IMR-90 (cell line): Measurements from ENCODE around the gene CTIF. TPM values are rescaled to one million over a fixed set of nuclear protein-coding genes. Genes with fewer than 3 reads are reported as not detected.

Experiments
- ATAC-seq: fragments of 200-7000 bp; cut with Tn5 transposase; 2 replicates; pipeline ENCODE4 v1.9.1; 2020; ENCODE audit warnings: low read depth, mild to moderate bottlenecking, moderate library complexity
- BruUV-seq: library from RNA; stranded (reverse); fragments of 400-500 nt; replicated peaks from 2 replicates; lab custom pipeline; 2021; lab: Mats Ljungman, UMichigan
- CTCF ChIA-PET: fragments of 300-600 bp; formaldehyde crosslinking; extraction: SDS; loops from one replicate; lab custom pipeline; 2021; ENCODE audit warnings: antibody characterized with exemption; lab: Yijun Ruan, JAX
- POLR2A ChIA-PET: fragments of 300-600 bp; sonication (Branson Sonifier 250); formaldehyde crosslinking; loops from one replicate; lab custom pipeline; 2022; ENCODE audit warnings: antibody characterized with exemption; ENCODE audit not compliant: unreplicated experiment; lab: Charles Lee
- DNase-seq: peaks from one replicate; pipeline ENCODE4 v3.0.0; 2013
- H2AFZ ChIP-seq: replicated peaks from 2 replicates; pipeline ENCODE3; 2013; ENCODE audit warnings: low read length, mild to moderate bottlenecking; ENCODE audit not compliant: poor library complexity
- H2AK5ac ChIP-seq: 2 replicates; pipeline ENCODE4 v1.6.1; 2013; ENCODE audit warnings: low read depth, low read length, inconsistent platforms
- H2AK9ac ChIP-seq: replicated peaks from 2 replicates; pipeline ENCODE3; 2013; ENCODE audit warnings: mild to moderate bottlenecking, low read depth, low read length, moderate library complexity; ENCODE audit not compliant: poor library complexity
- H2BK120ac ChIP-seq: 2 replicates; pipeline ENCODE4 v1.6.1; 2013; ENCODE audit warnings: low read depth, low read length, inconsistent platforms
- H2BK15ac ChIP-seq: 3 replicates; pipeline ENCODE4 v1.6.1; 2013; ENCODE audit warnings: low read depth, low read length, inconsistent platforms
- H2BK20ac ChIP-seq: 2 replicates; pipeline ENCODE4 v1.6.1; 2013; ENCODE audit warnings: low read depth, mild to moderate bottlenecking, inconsistent platforms, low read length, moderate library complexity
- H2BK5ac ChIP-seq: 2 replicates; pipeline ENCODE4 v1.6.1; 2013; ENCODE audit warnings: mild to moderate bottlenecking, low read depth, low read length, inconsistent platforms; ENCODE audit not compliant: poor library complexity, severe bottlenecking
- H3K14ac ChIP-seq: replicated peaks from 2 replicates; pipeline ENCODE4 v1.6.1; 2013; ENCODE audit warnings: low read depth, low read length, inconsistent platforms
- H3K18ac ChIP-seq: 2 replicates; pipeline ENCODE4 v1.6.1; 2013; ENCODE audit warnings: low read depth, low read length, control low read depth
- H3K23ac ChIP-seq: 2 replicates; pipeline ENCODE4 v1.6.1; 2013; ENCODE audit warnings: low read depth, low read length, inconsistent platforms
- H3K27ac ChIP-seq: 2 replicates; pipeline ENCODE4 v1.5.1; 2013; ENCODE audit warnings: mild to moderate bottlenecking, control low read depth, low read length; ENCODE audit not compliant: insufficient read depth
- H3K27me3 ChIP-seq: 2 replicates; pipeline ENCODE4 v1.6.1; 2013; ENCODE audit warnings: low read length; ENCODE audit not compliant: control insufficient read depth, insufficient read depth
- H3K36me3 ChIP-seq: 2 replicates; pipeline ENCODE4 v1.6.1; 2013; ENCODE audit warnings: low read length, mixed read lengths; ENCODE audit not compliant: control insufficient read depth, insufficient read depth
- H3K4ac ChIP-seq: 2 replicates; pipeline ENCODE4 v1.6.1; 2013; ENCODE audit warnings: low read depth, low read length, inconsistent platforms
- H3K4me1 ChIP-seq: 2 replicates; pipeline ENCODE4 v1.6.1; 2013; ENCODE audit warnings: low read length, mixed read lengths; ENCODE audit not compliant: control insufficient read depth, insufficient read depth
- H3K4me2 ChIP-seq: 2 replicates; pipeline ENCODE4 v1.6.1; 2013; ENCODE audit warnings: low read depth, mild to moderate bottlenecking, control low read depth, low read length, moderate library complexity
- H3K4me3 ChIP-seq: 2 replicates; pipeline ENCODE4 v1.5.1; 2013; ENCODE audit warnings: low read depth, mild to moderate bottlenecking, control low read depth, low read length, moderate library complexity; ENCODE audit not compliant: insufficient read depth
- H3K56ac ChIP-seq: 2 replicates; pipeline ENCODE4 v1.6.1; 2013; ENCODE audit warnings: low read length, inconsistent platforms; ENCODE audit not compliant: insufficient read depth; ENCODE audit errors: extremely low read depth
- H3K79me1 ChIP-seq, 2 experiments: 2 replicates each; pipeline ENCODE4 v1.6.1; 2013; ENCODE audit warnings: low read length in 2 of 2, inconsistent platforms in 1 of 2, low read depth in 1 of 2
- H3K9ac ChIP-seq: 2 replicates; pipeline ENCODE4 v1.6.1; 2013; ENCODE audit warnings: low read depth, low read length, control low read depth
- H3K9me1 ChIP-seq: 2 replicates; pipeline ENCODE4 v1.6.1; 2013; ENCODE audit warnings: low read length, inconsistent platforms; ENCODE audit not compliant: insufficient read depth
- H3K9me3 ChIP-seq: 2 replicates; pipeline ENCODE4 v1.6.1; 2013; ENCODE audit warnings: low read length; ENCODE audit not compliant: control insufficient read depth, insufficient read depth
- H4K20me1 ChIP-seq: 2 replicates; pipeline ENCODE4 v1.6.1; 2013; ENCODE audit warnings: low read length, inconsistent platforms; ENCODE audit not compliant: insufficient read depth
- H4K5ac ChIP-seq: 2 replicates; pipeline ENCODE4 v1.6.1; 2013; ENCODE audit warnings: mild to moderate bottlenecking, low read depth, low read length, control low read depth
- H4K8ac ChIP-seq, 2 experiments: 2 replicates each; pipeline ENCODE4 v1.6.1; 2013; ENCODE audit warnings: low read depth in 2 of 2, low read length in 2 of 2, control low read depth in 1 of 2, inconsistent platforms in 1 of 2
- H4K91ac ChIP-seq: 2 replicates; pipeline ENCODE4 v1.6.1; 2013; ENCODE audit warnings: low read depth, low read length, inconsistent platforms; ENCODE audit not compliant: insufficient read depth
- CHD1 ChIP-seq: IDR thresholded peaks from 2 replicates; pipeline ENCODE4 v1.6.1; 2012; ENCODE audit warnings: low read depth, low read length, improper control_type of control experiment
- MAFK ChIP-seq: IDR thresholded peaks from 2 replicates; pipeline ENCODE4 v1.6.1; 2012; ENCODE audit warnings: low read depth, low read length, improper control_type of control experiment
- MXI1 ChIP-seq: IDR thresholded peaks from 2 replicates; pipeline ENCODE4 v1.6.1; 2012; ENCODE audit warnings: low read depth, mild to moderate bottlenecking, low read length, moderate library complexity, borderline replicate concordance
- RAD21 ChIP-seq: IDR thresholded peaks from 2 replicates; pipeline ENCODE4 v1.6.1; 2012; ENCODE audit warnings: low read length, improper control_type of control experiment
- WGBS, 2 experiments: methylation state at CpG; one replicate each; pipeline versions ENCODE4 v1.1.5 to v1.1.7; 2013; ENCODE audit warnings: missing lambda C conversion rate in 2 of 2; ENCODE audit not compliant: insufficient read length in 1 of 2; ENCODE audit errors: extremely low coverage in 2 of 2; 5-methylcytosine and 5-hydroxymethylcytosine counted together
- dilution Hi-C: fragments of 300-500 bp; cut with HindIII; formaldehyde crosslinking; loops from one replicate; pipeline ENCODE4 v1.14.3; 2018; ENCODE audit warnings: low sequenced_read_pairs; ENCODE audit not compliant: unreplicated experiment
- in situ Hi-C: fragments of 300-500 bp; cut with MboI; formaldehyde crosslinking; loops from 3 replicates; pipeline ENCODE4 v1.14.3; 2019; ENCODE audit warnings: low sequenced_read_pairs, inconsistent platforms, mixed read lengths
- intact Hi-C: fragments of 100-400 bp; cut with micrococcal nuclease; formaldehyde crosslinking; loops from 2 replicates; pipeline ENCODE4 v1.10.0; 2022
- polyA plus RNA-seq, 3 experiments: library from polyadenylated mRNA; depleted of rRNA; stranded (reverse); fragments of >200 nt; gene quantifications; 2 replicates each; pipeline ENCODE4 v1.2.3, GENCODE V29; 2012; ENCODE audit warnings: low replicate concordance in 1 of 3
- total RNA-seq: library from RNA; depleted of rRNA; stranded (reverse); fragments of >200 nt; gene quantifications from 2 replicates; pipeline ENCODE4 v1.2.3, GENCODE V29; 2012

Gene CTIF
- total and polyA plus RNA-seq, 2 of the 4 experiments (the other 2 are of a cell fraction) = 25.1 to 57.0 TPM

DNA sequence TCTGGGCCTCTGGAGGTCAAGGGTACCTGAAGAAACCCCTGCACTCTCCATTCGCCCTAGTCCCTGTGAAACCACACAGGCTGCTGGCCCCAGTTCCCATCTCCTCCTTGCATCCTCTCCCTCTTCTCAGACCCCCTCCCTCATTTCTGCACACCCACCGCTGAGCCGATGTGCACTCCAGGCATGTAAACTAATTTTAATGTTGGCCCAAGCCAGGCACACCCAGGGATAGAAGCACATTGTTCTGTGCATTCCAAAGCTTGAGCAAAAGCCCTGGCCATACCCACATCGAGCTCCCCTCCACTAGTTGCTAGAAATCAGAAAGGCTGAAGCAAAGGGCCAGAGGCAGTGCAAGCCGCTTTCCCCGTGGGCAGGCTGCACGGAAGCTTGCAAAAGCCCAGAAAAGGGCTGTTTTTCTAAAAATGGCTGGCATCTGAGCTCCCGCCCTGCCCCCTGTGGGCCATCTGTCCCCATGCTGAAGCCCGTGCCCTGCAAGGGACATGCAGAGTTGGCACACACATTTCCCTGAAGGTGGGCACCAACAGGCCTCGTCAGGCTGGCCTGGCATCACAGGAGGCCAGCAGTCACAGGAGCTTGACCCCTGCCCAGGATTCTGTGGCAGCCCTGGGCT is 230.3 kb downstream of the CTIF start:
- DNase-seq (no peak), ATAC-seq (no peak)
- no peak overlapping the region for H3K14ac ChIP-seq
- intact Hi-C loops = no loop called here
- BruUV-seq = no TSS peak
- no peak overlapping the region for H2AK5ac ChIP-seq
- H3K18ac ChIP-seq = no peak overlapping the region
- H2BK5ac ChIP-seq = no peak overlapping the region
- dilution Hi-C loops = no loop called here
- H2BK120ac ChIP-seq = no peak overlapping the region
- H3K4me3 ChIP-seq = no peak overlapping the region
- peaks cover 28% of the 10 kb centered on the region for H3K9me1 ChIP-seq
- H3K27ac ChIP-seq = no peak overlapping the region
- H2AK9ac ChIP-seq = no peak overlapping the region
- no peak overlapping the region for H3K4me2 ChIP-seq
- no peak overlapping the region for H2AFZ ChIP-seq
- H2BK15ac ChIP-seq = no peak overlapping the region
- H3K9me3 ChIP-seq = no peaks in the 10 kb centered on the region
- no peak overlapping the region for H4K5ac ChIP-seq
- CTCF ChIA-PET = interaction anchor here (0.6 kb wide), 1 partner anchor 17 kb away, joined by 4 read pairs; no protein-coding TSS in a partner anchor
- H3K56ac ChIP-seq = no peak overlapping the region
- no peaks in the 10 kb centered on the region for H3K27me3 ChIP-seq
- no peak overlapping the region for H3K23ac ChIP-seq
- in situ Hi-C loops = no loop called here
- no peak overlapping the region for H4K91ac ChIP-seq
- H3K9ac ChIP-seq = no peak overlapping the region; the same call in 1 of the 2 replicates
- POLR2A ChIA-PET = no interaction called here
- H4K20me1 ChIP-seq = peaks cover 32% of the 10 kb centered on the region
- peaks cover 25% of the 10 kb centered on the region for H3K4me1 ChIP-seq
- peaks cover 43% of the 10 kb centered on the region for H3K36me3 ChIP-seq
- whole genome bisulfite sequencing, 2 experiments = 87% methylated on average over 5 of the region's 10 CpGs; no CpG with 5 or more reads in 1 of the 2 experiments
- H3K4ac ChIP-seq = no peak overlapping the region
- H4K8ac ChIP-seq = no peak overlapping the region
- peaks cover 43 to 70% of the 10 kb centered on the region in 2 experiments for H3K79me1 ChIP-seq
- TF ChIP-seq RAD21 = no peak
- TF ChIP-seq MAFK = no peak
- TF ChIP-seq CHD1 = no peak
- TF ChIP-seq MXI1 = no peak
- no peak overlapping the region for H2BK20ac ChIP-seq
